HEK293 (cell line): Measurements from ENCODE around the gene PCSK1.

Source experiments
- CTCF ChIA-PET: fragments of 350-600 bp; formaldehyde crosslinking; extraction: SDS; loops from one replicate; lab custom pipeline; 2021; ENCODE audit warnings: antibody characterized with exemption; lab: Yijun Ruan, JAX
- POLR2A ChIA-PET: fragments of 300-600 bp; formaldehyde crosslinking; extraction: SDS; loops from one replicate; lab custom pipeline; 2020; ENCODE audit warnings: antibody characterized with exemption, inconsistent platforms; lab: Yijun Ruan, JAX
- H3K27ac ChIP-seq: fragments of 200-500 bp; sonication (Bioruptor generic); 2 replicates; pipeline ENCODE4 v1.5.1; 2014; ENCODE audit warnings: low read depth, low read length, control low read depth, inconsistent platforms; ENCODE audit errors: extremely low read depth
- H3K36me3 ChIP-seq, 2 experiments: fragments of 200-500 bp in 1 of 2; sonication (Bioruptor generic) in 1 of 2; 1 replicate in 1 of 2; 2 replicates in 1 of 2; pipeline ENCODE4 v1.5.1; 2014 to 2017; ENCODE audit warnings: inconsistent platforms in 2 of 2, low read length in 2 of 2; ENCODE audit not compliant: control insufficient read depth in 2 of 2, insufficient read depth in 1 of 2
- H3K4me1 ChIP-seq: fragments of 200-500 bp; sonication (Bioruptor generic); 2 replicates; pipeline ENCODE4 v1.5.1; 2014; ENCODE audit warnings: mild to moderate bottlenecking, low read length, inconsistent platforms; ENCODE audit not compliant: control insufficient read depth, insufficient read depth
- H3K4me3 ChIP-seq: 2 replicates; pipeline ENCODE4 v1.5.1; 2011; ENCODE audit warnings: low read depth, mild to moderate bottlenecking, control low read depth, low read length, moderate library complexity
- H3K9me3 ChIP-seq: fragments of 200-500 bp; sonication (Bioruptor generic); 2 replicates; pipeline ENCODE4 v1.5.1; 2014; ENCODE audit warnings: low read depth, low read length, inconsistent platforms; ENCODE audit not compliant: control insufficient read depth, insufficient read depth
- BCL11B ChIP-seq: fragments of 450-650 bp; formaldehyde crosslinking; IDR thresholded peaks from 2 replicates; pipeline ENCODE4 v1.5.1; 2016; ENCODE audit warnings: low read depth, missing biosample characterization, missing genetic modification characterization
- GLIS2 ChIP-seq: fragments of 450-650 bp; formaldehyde crosslinking; IDR thresholded peaks from 2 replicates; pipeline ENCODE4 v1.5.1; 2016; ENCODE audit warnings: missing biosample characterization, missing genetic modification characterization
- RBAK ChIP-seq: fragments of 450-650 bp; formaldehyde crosslinking; IDR thresholded peaks from 2 replicates; pipeline ENCODE4 v1.5.1; 2016; ENCODE audit warnings: missing biosample characterization, missing genetic modification characterization
- YY1 ChIP-seq: fragments of 450-650 bp; formaldehyde crosslinking; IDR thresholded peaks from 2 replicates; pipeline ENCODE4 v1.5.1; 2018; ENCODE audit warnings: missing biosample characterization, missing genetic modification characterization
- ZBTB1 ChIP-seq: fragments of 450-650 bp; formaldehyde crosslinking; IDR thresholded peaks from 2 replicates; pipeline ENCODE4 v1.5.1; 2016; ENCODE audit warnings: missing biosample characterization, missing genetic modification characterization
- ZEB2 ChIP-seq: fragments of 450-650 bp; formaldehyde crosslinking; IDR thresholded peaks from 2 replicates; pipeline ENCODE4 v1.5.1; 2016; ENCODE audit warnings: missing biosample characterization, missing genetic modification characterization
- ZNF223 ChIP-seq: fragments of 450-650 bp; formaldehyde crosslinking; IDR thresholded peaks from 2 replicates; pipeline ENCODE4 v1.5.1; 2016; ENCODE audit warnings: missing biosample characterization, missing genetic modification characterization
- ZNF391 ChIP-seq: fragments of 450-650 bp; formaldehyde crosslinking; IDR thresholded peaks from 2 replicates; pipeline ENCODE4 v1.5.1; 2016; ENCODE audit warnings: low read depth, missing biosample characterization, missing genetic modification characterization, borderline replicate concordance
- ZNF501 ChIP-seq: fragments of 450-650 bp; formaldehyde crosslinking; IDR thresholded peaks from 2 replicates; pipeline ENCODE4 v1.5.1; 2016; ENCODE audit warnings: missing biosample characterization, missing genetic modification characterization
- ZNF610 ChIP-seq: fragments of 450-650 bp; formaldehyde crosslinking; IDR thresholded peaks from 2 replicates; pipeline ENCODE4 v1.5.1; 2016; ENCODE audit warnings: missing biosample characterization, missing genetic modification characterization, borderline replicate concordance
- ZNF658 ChIP-seq: fragments of 450-650 bp; formaldehyde crosslinking; IDR thresholded peaks from 2 replicates; pipeline ENCODE4; 2016; ENCODE audit warnings: missing biosample characterization, missing genetic modification characterization
- ZNF747 ChIP-seq: fragments of 450-650 bp; formaldehyde crosslinking; IDR thresholded peaks from 2 replicates; pipeline ENCODE4 v1.5.1; 2016; ENCODE audit warnings: missing biosample characterization, missing genetic modification characterization
- ZNF785 ChIP-seq: fragments of 450-650 bp; formaldehyde crosslinking; IDR thresholded peaks from 2 replicates; pipeline ENCODE4 v1.5.1; 2016; ENCODE audit warnings: missing biosample characterization, missing genetic modification characterization
- ZNF830 ChIP-seq: fragments of 450-650 bp; IDR thresholded peaks from 2 replicates; pipeline ENCODE4 v1.5.0; 2018; ENCODE audit warnings: missing biosample characterization, missing genetic modification characterization, low read depth, mild to moderate bottlenecking, moderate library complexity
- ZSCAN16 ChIP-seq: fragments of 450-650 bp; formaldehyde crosslinking; IDR thresholded peaks from 2 replicates; pipeline ENCODE4 v1.5.1; 2016; ENCODE audit warnings: missing biosample characterization, missing genetic modification characterization
- TF ChIP-seq, protein P1 (sequence below): fragments of 450-650 bp; formaldehyde crosslinking; IDR thresholded peaks from 2 replicates; pipeline ENCODE4 v1.5.1; 2017; ENCODE audit warnings: missing biosample characterization, missing genetic modification characterization
- TF ChIP-seq, protein P2 (sequence below): fragments of 450-650 bp; formaldehyde crosslinking; IDR thresholded peaks from 2 replicates; pipeline ENCODE4 v1.5.1; 2017; ENCODE audit warnings: missing biosample characterization, missing genetic modification characterization
- TF ChIP-seq, protein P3 (sequence below): fragments of 450-650 bp; formaldehyde crosslinking; IDR thresholded peaks from 2 replicates; pipeline ENCODE4; 2016; ENCODE audit warnings: missing biosample characterization, missing genetic modification characterization
- TF ChIP-seq, protein P4 (sequence below): fragments of 450-650 bp; formaldehyde crosslinking; IDR thresholded peaks from 2 replicates; pipeline ENCODE4 v1.5.1; 2016; ENCODE audit warnings: missing biosample characterization, missing genetic modification characterization
- TF ChIP-seq, protein P5 (sequence below): fragments of 450-650 bp; formaldehyde crosslinking; IDR thresholded peaks from 2 replicates; pipeline ENCODE4 v1.5.1; 2016; ENCODE audit warnings: missing biosample characterization, missing genetic modification characterization

The PCSK1 gene

DNA sequence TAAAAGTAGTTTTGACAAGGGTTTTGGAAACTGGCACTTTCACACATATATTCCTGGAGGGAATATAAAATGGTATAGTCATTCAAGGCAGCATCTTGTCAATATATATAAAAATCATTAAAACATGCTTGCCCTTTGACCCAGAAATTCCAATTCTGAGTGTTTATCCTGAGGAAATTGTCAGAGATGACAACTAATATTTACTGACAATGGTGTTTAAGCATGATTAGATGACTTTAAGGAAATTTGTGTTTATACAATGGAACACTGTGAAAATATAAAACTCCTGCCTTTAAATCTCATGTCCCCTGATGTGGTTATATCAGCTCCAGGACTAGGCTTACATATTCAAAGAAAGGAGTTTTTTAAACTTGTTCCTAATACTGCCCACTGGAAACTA is 25.6 kb downstream of the PCSK1 start (continued):
- TF ChIP-seq, protein P1, sequence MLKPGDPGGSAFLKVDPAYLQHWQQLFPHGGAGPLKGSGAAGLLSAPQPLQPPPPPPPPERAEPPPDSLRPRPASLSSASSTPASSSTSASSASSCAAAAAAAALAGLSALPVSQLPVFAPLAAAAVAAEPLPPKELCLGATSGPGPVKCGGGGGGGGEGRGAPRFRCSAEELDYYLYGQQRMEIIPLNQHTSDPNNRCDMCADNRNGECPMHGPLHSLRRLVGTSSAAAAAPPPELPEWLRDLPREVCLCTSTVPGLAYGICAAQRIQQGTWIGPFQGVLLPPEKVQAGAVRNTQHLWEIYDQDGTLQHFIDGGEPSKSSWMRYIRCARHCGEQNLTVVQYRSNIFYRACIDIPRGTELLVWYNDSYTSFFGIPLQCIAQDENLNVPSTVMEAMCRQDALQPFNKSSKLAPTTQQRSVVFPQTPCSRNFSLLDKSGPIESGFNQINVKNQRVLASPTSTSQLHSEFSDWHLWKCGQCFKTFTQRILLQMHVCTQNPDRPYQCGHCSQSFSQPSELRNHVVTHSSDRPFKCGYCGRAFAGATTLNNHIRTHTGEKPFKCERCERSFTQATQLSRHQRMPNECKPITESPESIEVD (tag by site-specific recombination) = no peak
- TF ChIP-seq ZNF501 (tag by site-specific recombination) = no peak
- TF ChIP-seq ZNF830 (tag by site-specific recombination) = no peak
- no peak for TF ChIP-seq ZEB2
- no peak for TF ChIP-seq ZNF391 (tag by site-specific recombination)
- no peak for TF ChIP-seq BCL11B (tag by site-specific recombination)
- TF ChIP-seq GLIS2 (tag by site-specific recombination) = no peak

DNA sequence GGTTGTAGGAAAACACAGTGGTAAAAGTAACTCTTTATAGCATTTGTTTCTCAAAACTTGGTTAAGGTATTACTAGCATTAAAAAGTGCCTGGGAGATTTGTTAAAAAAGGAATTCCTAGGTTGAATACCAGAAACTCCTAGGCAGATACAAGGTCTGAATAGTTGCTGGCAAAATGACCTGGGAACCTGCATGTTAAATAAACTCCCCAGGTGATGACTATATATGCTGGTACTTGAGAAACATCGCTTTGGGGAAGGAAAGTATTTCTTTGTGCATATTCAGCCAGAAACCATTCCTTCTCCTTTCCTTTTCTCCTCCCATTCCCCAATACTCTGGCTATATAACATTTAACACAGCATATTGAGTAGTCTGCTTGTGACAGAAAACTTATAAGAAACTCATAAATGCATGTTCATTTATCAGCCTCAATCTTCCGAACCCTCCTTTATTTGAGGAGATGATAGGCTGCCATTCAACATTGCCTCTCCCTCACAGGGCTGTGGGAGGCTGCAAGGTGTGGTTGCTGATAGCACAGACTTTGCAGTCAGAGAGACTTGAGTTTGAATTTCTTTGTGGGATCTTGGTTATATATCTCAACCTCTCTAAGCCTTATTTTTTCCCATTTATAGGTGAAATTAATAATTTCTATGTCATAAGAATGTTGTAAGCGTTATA is 28.7 kb downstream of the PCSK1 start:
- Histone ChIP-seq H3K27ac (no peak overlapping the region), H3K9me3 (no peaks in the 10 kb centered on the region), H3K4me1 (no peaks in the 10 kb centered on the region), H3K4me3 (no peak overlapping the region), H3K36me3 (no peaks in the 10 kb centered on the region)
- POLR2A ChIA-PET = no interaction called here
- CTCF ChIA-PET = no interaction called here
- TF ChIP-seq RBAK (tag by site-specific recombination) = no peak
- TF ChIP-seq ZNF610 (tag by site-specific recombination) = no peak
- TF ChIP-seq, protein P2, sequence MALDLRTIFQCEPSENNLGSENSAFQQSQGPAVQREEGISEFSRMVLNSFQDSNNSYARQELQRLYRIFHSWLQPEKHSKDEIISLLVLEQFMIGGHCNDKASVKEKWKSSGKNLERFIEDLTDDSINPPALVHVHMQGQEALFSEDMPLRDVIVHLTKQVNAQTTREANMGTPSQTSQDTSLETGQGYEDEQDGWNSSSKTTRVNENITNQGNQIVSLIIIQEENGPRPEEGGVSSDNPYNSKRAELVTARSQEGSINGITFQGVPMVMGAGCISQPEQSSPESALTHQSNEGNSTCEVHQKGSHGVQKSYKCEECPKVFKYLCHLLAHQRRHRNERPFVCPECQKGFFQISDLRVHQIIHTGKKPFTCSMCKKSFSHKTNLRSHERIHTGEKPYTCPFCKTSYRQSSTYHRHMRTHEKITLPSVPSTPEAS (tag by site-specific recombination) = no peak

DNA sequence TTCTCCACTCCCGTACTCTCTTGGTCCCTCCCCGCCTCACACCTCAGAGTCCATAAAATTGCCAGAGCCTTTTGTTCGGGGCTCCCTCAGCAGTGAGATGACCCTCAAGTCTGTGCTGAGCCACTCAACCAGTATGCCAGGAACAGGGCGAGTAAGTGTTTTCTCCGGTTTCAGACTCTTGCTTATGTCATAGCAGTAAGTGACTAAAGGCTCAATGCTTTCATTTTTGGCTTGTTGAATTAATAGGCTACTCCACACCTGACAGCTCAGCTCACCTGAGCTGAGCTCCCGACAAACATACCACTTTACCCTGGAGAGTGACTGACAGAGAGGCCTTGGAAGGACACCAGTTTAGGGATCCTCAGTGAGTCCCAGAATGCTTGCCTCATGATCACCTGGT is 30.5 kb downstream of the PCSK1 start:
- TF ChIP-seq, protein P3, sequence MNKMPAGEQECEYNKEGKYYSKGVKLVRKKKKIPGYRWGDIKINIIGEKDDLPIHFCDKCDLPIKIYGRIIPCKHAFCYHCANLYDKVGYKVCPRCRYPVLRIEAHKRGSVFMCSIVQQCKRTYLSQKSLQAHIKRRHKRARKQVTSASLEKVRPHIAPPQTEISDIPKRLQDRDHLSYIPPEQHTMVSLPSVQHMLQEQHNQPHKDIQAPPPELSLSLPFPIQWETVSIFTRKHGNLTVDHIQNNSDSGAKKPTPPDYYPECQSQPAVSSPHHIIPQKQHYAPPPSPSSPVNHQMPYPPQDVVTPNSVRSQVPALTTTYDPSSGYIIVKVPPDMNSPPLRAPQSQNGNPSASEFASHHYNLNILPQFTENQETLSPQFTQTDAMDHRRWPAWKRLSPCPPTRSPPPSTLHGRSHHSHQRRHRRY (tag by site-specific recombination) = no peak
- no peak for TF ChIP-seq ZBTB1 (tag by site-specific recombination)
- no peak for TF ChIP-seq ZNF223 (tag by site-specific recombination)
- TF ChIP-seq ZSCAN16 = no peak
- TF ChIP-seq ZNF658 (tag by site-specific recombination) = no peak
- no peak for TF ChIP-seq ZNF785 (tag by site-specific recombination)
- Histone ChIP-seq H3K9me3 (no peaks in the 10 kb centered on the region), H3K36me3 (no peaks in the 10 kb centered on the region), H3K4me1 (no peaks in the 10 kb centered on the region), H3K4me3 (no peak overlapping the region), H3K27ac (no peak overlapping the region)
- ChIA-PET CTCF (no interaction called here), POLR2A (no interaction called here)

DNA sequence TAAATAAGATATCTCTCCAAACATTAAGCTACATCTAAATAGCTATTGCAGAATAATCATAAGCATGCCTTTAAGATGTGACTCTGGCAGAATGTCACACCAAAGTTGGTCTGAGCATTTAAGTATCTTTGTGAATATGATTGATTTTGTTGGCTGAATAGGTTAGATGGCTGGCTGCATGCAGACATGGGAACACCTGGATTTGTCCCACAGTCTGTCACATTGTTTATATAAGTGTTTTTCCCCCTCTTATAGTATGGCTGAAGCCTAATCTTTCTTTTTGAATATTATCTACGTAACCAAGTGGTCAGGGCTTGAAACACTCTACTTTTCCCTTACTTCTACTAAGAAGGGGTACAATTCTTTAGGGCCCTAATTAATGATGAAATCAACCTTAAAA is 36.2 kb downstream of the PCSK1 start:
- Histone ChIP-seq H3K27ac (no peak overlapping the region), H3K4me3 (no peak overlapping the region), H3K36me3 (no peaks in the 10 kb centered on the region), H3K4me1 (no peaks in the 10 kb centered on the region), H3K9me3 (no peaks in the 10 kb centered on the region)
- TF ChIP-seq ZNF610 (tag by site-specific recombination) (no peak), ZNF747 (tag by site-specific recombination) (no peak), YY1 (tag by site-specific recombination) (no peak)
- TF ChIP-seq, protein P4, sequence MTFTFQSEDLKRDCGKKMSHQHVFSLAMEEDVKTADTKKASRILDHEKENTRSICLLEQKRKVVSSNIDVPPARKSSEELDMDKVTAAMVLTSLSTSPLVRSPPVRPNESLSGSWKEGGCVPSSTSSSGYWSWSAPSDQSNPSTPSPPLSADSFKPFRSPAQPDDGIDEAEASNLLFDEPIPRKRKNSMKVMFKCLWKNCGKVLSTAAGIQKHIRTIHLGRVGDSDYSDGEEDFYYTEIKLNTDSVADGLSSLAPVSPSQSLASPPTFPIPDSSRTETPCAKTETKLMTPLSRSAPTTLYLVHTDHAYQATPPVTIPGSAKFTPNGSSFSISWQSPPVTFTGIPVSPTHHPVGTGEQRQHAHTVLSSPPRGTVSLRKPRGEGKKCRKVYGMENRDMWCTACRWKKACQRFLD (tag by site-specific recombination) = no peak
- TF ChIP-seq, protein P5, sequence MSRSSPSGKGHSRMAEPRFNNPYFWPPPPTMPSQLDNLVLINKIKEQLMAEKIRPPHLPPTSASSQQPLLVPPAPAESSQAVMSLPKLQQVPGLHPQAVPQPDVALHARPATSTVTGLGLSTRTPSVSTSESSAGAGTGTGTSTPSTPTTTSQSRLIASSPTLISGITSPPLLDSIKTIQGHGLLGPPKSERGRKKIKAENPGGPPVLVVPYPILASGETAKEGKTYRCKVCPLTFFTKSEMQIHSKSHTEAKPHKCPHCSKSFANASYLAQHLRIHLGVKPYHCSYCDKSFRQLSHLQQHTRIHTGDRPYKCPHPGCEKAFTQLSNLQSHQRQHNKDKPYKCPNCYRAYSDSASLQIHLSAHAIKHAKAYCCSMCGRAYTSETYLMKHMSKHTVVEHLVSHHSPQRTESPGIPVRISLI (tag by site-specific recombination) = no peak
- POLR2A ChIA-PET = no interaction called here
- CTCF ChIA-PET = interaction anchor here (0.6 kb wide), 1 partner anchor 8 kb away, joined by 3 read pairs; no protein-coding TSS in a partner anchor
